Aorta (tissue), 5 donors: ENCODE data around the gene ZIC3. TPM values are rescaled to one million over a fixed set of nuclear protein-coding genes. Genes with fewer than 3 reads are reported as not detected.
A peak's percentile ranks its signal among the peaks of the same experiment; 100 is the strongest.

Experiments used
- ATAC-seq: fragments of 200-7000 bp; cut with Tn5 transposase; one replicate; pipeline ENCODE4 v1.9.1; 2022; ENCODE audit warnings: moderate library complexity; ENCODE audit not compliant: low FRiP score
- DNase-seq, 2 donors: peaks; one replicate each; pipeline ENCODE4 v3.0.0-alpha.2; 2020
- H3K27ac ChIP-seq, 2 donors: one replicate each; pipeline ENCODE4 v1.5.1; 2013; ENCODE audit warnings: low read length in 2 of 2, mild to moderate bottlenecking in 2 of 2, moderate library complexity in 2 of 2, control low read depth in 1 of 2, inconsistent platforms in 1 of 2, low read depth in 1 of 2
- H3K27me3 ChIP-seq, 2 donors: one replicate each; pipeline ENCODE4 v1.6.1; 2013; ENCODE audit warnings: control low read depth in 1 of 2, low read length in 1 of 2, mild to moderate bottlenecking in 1 of 2, moderate library complexity in 1 of 2; ENCODE audit not compliant: insufficient read depth in 2 of 2, control insufficient read depth in 1 of 2
- H3K36me3 ChIP-seq, 2 donors: one replicate each; pipeline ENCODE4 v1.6.1; 2013; ENCODE audit warnings: control low read depth in 1 of 2, low read length in 1 of 2, mild to moderate bottlenecking in 1 of 2; ENCODE audit not compliant: insufficient read depth in 2 of 2, control insufficient read depth in 1 of 2
- H3K4me1 ChIP-seq, 2 donors: one replicate each; pipeline ENCODE4 v1.6.1; 2013; ENCODE audit warnings: low read length in 2 of 2, control low read depth in 1 of 2, mild to moderate bottlenecking in 1 of 2, moderate library complexity in 1 of 2; ENCODE audit not compliant: insufficient read depth in 2 of 2, control insufficient read depth in 1 of 2
- H3K4me3 ChIP-seq, 2 donors: one replicate each; pipeline ENCODE4 v1.5.1; 2013; ENCODE audit warnings: low read length in 2 of 2, control low read depth in 1 of 2, mild to moderate bottlenecking in 1 of 2
- H3K9me3 ChIP-seq: one replicate; pipeline ENCODE4 v1.6.1; 2013; ENCODE audit warnings: mild to moderate bottlenecking, low read length; ENCODE audit not compliant: control insufficient read depth
- WGBS, 2 donors: extraction: QIAGEN DNeasy Blood & Tissue Kit; methylation state at CpG; one replicate each; pipeline ENCODE4 v1.1.7; 2013; 5-methylcytosine and 5-hydroxymethylcytosine counted together
- intact Hi-C, 2 donors: fragments of 100-400 bp; cut with DNase I; formaldehyde crosslinking; loops; one replicate each; pipeline versions ENCODE4 v1.14.2 to v1.15.0; 2022
- polyA plus RNA-seq, 2 donors: library from polyadenylated mRNA; stranded (reverse); fragments of 200-250 nt; gene quantifications; one replicate each; pipeline ENCODE4 v1.2.3, GENCODE V29; 2013
- total RNA-seq, 2 donors: library from RNA; stranded (reverse); fragmentation: NEBNext Ultra II Directional; extraction: Animal tissue kit (Norgen Biotek cat#: 25700); gene quantifications; one replicate each; pipeline ENCODE4 v1.2.1, GENCODE V29; 2021
- donor health status: healthy with polysubstance abuse.
- donor health status: Bipolar disorder and iron deficiency.
- donor health status: DM: no; HTN: no; CAD: no.
- donor health status: DM: no; HTN: no; CAD: no.
- donor health status: DM: yes; HTN: yes; CAD: no.

ZIC3 gene
- total and polyA plus RNA-seq, 4 donors = 0.25 TPM; not detected in 3

- no peaks in the 10 kb centered on the region for H3K27me3 ChIP-seq
- no peaks in the 10 kb centered on the region for H3K9me3 ChIP-seq
- no peak overlapping the region for H3K27ac ChIP-seq
- H3K4me1 ChIP-seq = no peaks in the 10 kb centered on the region
- H3K4me3 ChIP-seq = no peak overlapping the region
- 12 to 22% methylated on average over 42 to 44 of the region's 44 CpGs for WGBS, 2 donors
- no peaks in the 10 kb centered on the region for H3K36me3 ChIP-seq
- DNase-seq (no peak), ATAC-seq (peak; percentile 15)
- intact Hi-C loops = no loop called here
Observed at GRCh38 chrX:137573324-137574101, 7.6 kb downstream of the ZIC3 start.

GRCh38 chrX:137574102-137574783 lies 8.3 kb downstream of the ZIC3 start:
- DNase-seq (no peak), ATAC-seq (peak; percentile 26)
- Histone ChIP-seq H3K27me3 (no peaks in the 10 kb centered on the region), H3K4me1 (no peaks in the 10 kb centered on the region), H3K4me3 (no peak overlapping the region), H3K9me3 (no peaks in the 10 kb centered on the region), H3K36me3 (no peaks in the 10 kb centered on the region), H3K27ac (no peak overlapping the region)
- WGBS, 2 donors = 4 to 16% methylated on average over 63 to 67 of the region's 67 CpGs
- intact Hi-C loops = no loop called here

- Histone ChIP-seq H3K9me3 (no peaks in the 10 kb centered on the region), H3K36me3 (no peaks in the 10 kb centered on the region), H3K4me1 (no peaks in the 10 kb centered on the region), H3K27ac (no peak overlapping the region), H3K27me3 (no peaks in the 10 kb centered on the region), H3K4me3 (no peak overlapping the region)
- DNase-seq = no peak
- intact Hi-C loops = no loop called here
- 13 to 24% methylated on average over 29 of the region's 29 CpGs for WGBS, 2 donors
- ATAC-seq = no peak
Observed at GRCh38 chrX:137574784-137575293, 8.9 kb downstream of the ZIC3 start.

DNA sequence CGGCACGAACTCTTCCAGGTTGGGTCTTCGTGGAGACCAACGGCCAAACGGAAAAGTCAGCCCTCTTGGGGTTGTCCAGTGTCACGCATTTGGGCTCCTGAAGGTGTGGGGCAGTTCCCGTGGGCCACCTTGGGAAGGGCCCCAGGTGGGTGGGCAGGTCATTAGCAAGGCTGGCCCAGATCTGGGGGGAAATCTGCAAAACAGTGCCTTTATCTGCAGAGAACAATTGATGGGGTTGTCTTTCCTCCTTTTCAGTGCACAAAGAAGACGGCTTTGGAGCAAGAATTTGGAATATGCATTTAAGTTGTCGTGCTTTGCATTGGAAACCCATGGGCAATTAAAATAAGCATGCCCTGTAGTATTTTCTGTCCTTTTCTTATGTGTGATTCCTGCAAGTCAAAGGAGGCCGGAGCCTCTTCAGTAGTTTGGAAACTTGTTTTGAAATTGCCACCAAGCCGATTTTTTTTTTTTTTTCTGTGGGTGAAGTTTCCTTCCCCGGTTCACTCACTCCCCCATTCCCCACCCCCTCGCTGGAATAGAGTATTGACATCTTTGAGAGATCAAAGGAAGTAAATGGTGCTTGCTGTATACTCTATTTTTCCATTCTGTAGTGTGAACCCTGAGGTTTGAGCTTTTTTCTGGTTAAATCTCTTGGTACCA lies 9.8 kb downstream of the ZIC3 start:
- H3K9me3 ChIP-seq = no peaks in the 10 kb centered on the region
- no peaks in the 10 kb centered on the region for H3K27me3 ChIP-seq
- 37 to 38% methylated on average over 13 of the region's 13 CpGs for WGBS, 2 donors
- no peak for ATAC-seq
- H3K36me3 ChIP-seq = no peaks in the 10 kb centered on the region
- intact Hi-C loops = no loop called here
- no peaks in the 10 kb centered on the region for H3K4me1 ChIP-seq
- no peak for DNase-seq
- H3K27ac ChIP-seq = no peak overlapping the region
- H3K4me3 ChIP-seq = no peak overlapping the region

DNA sequence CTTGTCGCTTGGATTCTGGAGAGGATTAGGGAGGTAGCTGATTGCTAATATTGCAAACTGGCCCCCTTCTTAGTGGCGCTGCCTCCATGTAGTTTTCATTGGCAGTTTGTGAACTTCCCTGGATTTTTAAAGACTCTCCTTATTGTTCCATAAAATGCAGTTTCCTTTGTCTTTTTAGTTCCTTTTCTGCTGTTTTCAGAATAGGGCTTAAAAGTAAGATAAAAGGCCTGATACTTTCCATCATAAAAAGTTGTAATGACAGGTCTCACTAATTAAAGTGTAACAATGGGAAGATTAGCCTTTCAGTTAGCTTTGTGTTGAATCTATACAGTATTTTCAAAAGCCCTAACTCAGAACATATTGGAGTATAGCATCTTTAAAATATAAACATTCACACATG lies 21.2 kb downstream of the ZIC3 start:
- H3K36me3 ChIP-seq = no peaks in the 10 kb centered on the region
- no peaks in the 10 kb centered on the region for H3K27me3 ChIP-seq
- no peak for ATAC-seq
- H3K9me3 ChIP-seq = no peaks in the 10 kb centered on the region
- WGBS, 2 donors = 37 to 61% methylated on average over 2 of the region's 2 CpGs
- no peak overlapping the region for H3K4me3 ChIP-seq
- intact Hi-C loops = no loop called here
- DNase-seq = no peak
- H3K27ac ChIP-seq = no peak overlapping the region
- no peaks in the 10 kb centered on the region for H3K4me1 ChIP-seq

GRCh38 chrX:137600769-137601168 lies 34.8 kb downstream of the ZIC3 start:
- Histone ChIP-seq H3K27me3 (no peaks in the 10 kb centered on the region), H3K4me1 (no peaks in the 10 kb centered on the region), H3K27ac (no peak overlapping the region), H3K36me3 (no peaks in the 10 kb centered on the region), H3K4me3 (no peak overlapping the region), H3K9me3 (no peaks in the 10 kb centered on the region)
- no peak for DNase-seq
- WGBS, 2 donors = 80 to 89% methylated on average over 3 of the region's 3 CpGs
- ATAC-seq = no peak
- intact Hi-C loops = no loop called here
